Measurements from ENCODE around the gene KCNJ12.

Gene KCNJ12

DNA sequence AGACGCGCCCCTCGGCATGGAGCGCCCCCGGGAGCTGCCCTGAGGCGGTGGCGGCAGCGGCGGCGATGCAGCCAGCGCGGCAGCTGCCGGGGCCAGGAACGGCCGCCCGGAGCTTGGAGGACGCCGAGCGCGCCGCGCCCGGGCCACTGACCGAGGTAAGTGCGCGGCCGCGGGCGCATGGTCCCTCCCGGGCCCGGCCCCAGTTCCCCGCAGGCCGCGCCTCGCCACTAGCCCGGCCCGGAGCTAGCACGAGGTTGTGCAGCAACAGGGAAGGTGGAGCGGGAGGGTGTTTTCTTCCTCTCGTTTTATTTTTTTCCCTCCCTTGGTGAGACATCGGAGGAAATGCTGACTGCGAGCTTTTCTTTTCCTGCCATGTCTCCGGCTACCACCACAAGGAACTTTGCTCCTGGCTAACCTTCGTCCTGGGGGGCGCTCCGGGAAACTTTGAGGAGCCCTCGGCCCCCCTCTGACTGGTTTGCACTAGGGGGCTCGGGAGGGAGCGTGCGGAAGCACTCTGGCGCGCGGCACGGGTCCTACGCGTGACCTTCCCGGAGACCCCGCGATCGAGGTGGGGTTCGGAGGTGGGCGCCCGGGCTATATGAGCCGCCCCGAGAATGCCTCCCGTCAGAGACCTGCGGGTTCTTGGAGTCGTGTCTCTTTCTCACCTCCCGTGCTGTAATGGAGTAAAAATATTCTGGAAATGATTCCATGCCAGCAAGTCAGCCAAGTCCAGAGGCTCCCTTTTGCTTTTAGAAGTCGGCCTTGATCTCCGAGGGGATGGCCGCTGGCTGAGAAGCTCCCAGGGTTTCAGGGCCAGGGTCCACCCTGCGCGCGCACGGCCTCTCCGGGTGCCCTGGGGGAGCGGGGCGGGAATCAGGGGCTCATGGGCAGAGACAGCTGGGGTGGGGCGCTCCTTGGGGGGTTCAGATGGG, 868 bp downstream of the KCNJ12 start:
- no peak for ATAC-seq (replicated peaks)
- Mint-ChIP-seq H3K27ac (no peak overlapping the region), H3K4me1 (ENCODE audit: low read depth in 2 of 2) (peaks cover 4 to 9% of the 10 kb centered on the region in 2 donors), H3K36me3 (ENCODE audit: insufficient read depth) (no peaks in the 10 kb centered on the region), H3K27me3 (peaks cover 19 to 73% of the 10 kb centered on the region in 2 donors), H3K9me3 (no peaks in the 10 kb centered on the region), H3K4me3 (peak overlapping the region; percentile 29 to 64)
- DNase-seq: no peak

DNA sequence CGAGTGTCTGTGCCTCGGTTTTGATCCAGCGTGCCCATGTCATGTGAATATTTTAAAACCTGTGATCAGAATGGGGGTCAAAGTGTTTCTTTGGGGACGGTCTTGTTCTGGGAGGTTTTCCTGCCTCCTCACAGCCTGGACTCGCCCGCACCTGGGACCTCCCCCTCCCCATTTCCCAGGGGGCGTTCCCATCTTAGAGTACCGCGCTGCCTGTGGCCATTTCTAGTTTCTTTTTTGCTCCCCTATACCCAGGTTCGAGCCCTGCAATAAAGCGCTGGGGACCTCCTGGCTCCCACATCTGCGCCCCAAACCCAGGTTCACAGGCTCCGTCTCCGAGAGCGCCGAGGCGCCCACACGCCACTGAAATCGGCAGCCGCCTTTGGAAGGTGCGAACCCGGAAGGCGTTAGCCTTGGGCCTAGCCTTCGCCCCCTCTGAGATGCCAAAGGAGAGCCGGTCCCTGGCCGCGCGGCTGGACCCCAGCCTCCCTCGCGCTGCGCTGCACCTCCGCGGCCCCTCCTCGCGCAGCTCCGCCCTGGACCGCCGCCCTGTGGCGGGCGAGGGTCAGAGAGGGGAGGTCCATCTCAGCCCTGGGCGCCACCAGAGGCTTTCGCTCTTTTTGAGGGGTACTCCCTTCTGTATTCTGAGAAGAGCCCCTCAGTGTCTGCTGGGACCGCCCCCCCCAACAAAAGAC, 1.7 kb downstream of the KCNJ12 start:
- ATAC-seq (replicated peaks) (no peak), DNase-seq (no peak)
- Mint-ChIP-seq H3K4me1 (ENCODE audit: low read depth in 2 of 2) (peaks cover 4 to 9% of the 10 kb centered on the region in 2 donors), H3K27me3 (peaks cover 19 to 65% of the 10 kb centered on the region in 2 donors), H3K4me3 (peak overlapping the region; percentile 29 to 64), H3K27ac (no peak overlapping the region), H3K36me3 (ENCODE audit: insufficient read depth) (no peaks in the 10 kb centered on the region), H3K9me3 (no peaks in the 10 kb centered on the region)

DNA sequence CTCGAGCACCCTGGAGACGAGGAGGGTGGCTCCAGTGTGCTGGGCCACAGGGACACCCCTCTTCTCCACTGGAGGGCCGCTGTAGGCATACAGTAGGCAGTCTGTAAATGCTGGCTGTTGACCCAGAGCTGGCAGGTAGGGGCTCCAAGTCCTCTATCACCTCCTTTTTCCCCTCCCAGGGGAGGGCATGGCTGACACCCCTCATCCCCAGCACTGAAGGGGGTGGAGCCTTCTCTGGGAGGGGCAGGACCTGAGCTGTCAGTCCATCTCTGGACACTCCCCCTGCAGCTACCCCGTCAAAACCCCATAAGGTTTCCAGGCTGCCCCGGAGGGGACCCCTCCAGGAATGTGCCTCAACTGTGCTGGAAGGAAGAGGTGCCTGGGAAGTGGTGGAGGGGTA, 2.4 kb downstream of the KCNJ12 start:
- Mint-ChIP-seq H3K4me3 (peak overlapping the region in 1 of 2 donors; percentile 64), H3K27me3 (peaks cover 19 to 58% of the 10 kb centered on the region in 2 donors), H3K27ac (no peak overlapping the region), H3K36me3 (ENCODE audit: insufficient read depth) (no peaks in the 10 kb centered on the region), H3K9me3 (no peaks in the 10 kb centered on the region), H3K4me1 (ENCODE audit: low read depth in 2 of 2) (peaks cover 4 to 9% of the 10 kb centered on the region in 2 donors)
- no peak for DNase-seq
- no peak for ATAC-seq (replicated peaks)

DNA sequence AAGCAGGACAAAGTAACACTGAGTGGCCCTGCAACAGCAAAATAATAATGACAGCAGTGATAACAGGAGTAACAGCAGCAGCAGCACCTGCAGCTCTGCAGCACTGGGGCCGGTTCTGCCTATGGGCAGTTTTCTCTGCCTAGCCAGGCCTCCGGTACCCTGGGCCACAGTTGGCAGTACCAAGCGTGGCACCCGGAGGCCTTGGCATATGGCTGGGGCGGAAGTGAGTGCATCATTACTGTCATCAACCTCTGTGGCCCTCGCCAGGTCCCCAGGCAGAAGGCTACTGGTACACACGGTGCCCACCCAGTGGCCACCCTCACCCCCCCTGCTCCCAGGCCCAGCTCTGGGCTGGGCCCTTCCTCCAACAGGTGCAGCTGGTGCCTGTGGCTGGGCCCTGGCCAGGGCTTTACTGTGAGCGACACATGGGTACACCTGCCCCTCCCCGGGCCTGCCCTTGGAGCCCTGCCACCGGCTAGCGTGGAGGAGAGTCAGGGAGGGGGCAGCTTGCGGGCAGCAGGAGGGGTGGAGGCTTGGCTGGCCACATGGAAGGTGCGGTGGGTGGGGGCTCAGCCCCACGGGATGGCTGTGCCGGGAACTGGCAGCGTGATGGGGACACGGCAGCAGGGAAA, 3.0 kb downstream of the KCNJ12 start:
- Mint-ChIP-seq H3K4me1 (ENCODE audit: low read depth in 2 of 2) (peaks cover 4 to 9% of the 10 kb centered on the region in 2 donors), H3K36me3 (ENCODE audit: insufficient read depth) (no peaks in the 10 kb centered on the region), H3K27ac (no peak overlapping the region), H3K27me3 (peaks cover 19 to 51% of the 10 kb centered on the region in 2 donors), H3K9me3 (no peaks in the 10 kb centered on the region), H3K4me3 (no peak overlapping the region)
- ATAC-seq (replicated peaks): no peak
- DNase-seq: no peak

DNA sequence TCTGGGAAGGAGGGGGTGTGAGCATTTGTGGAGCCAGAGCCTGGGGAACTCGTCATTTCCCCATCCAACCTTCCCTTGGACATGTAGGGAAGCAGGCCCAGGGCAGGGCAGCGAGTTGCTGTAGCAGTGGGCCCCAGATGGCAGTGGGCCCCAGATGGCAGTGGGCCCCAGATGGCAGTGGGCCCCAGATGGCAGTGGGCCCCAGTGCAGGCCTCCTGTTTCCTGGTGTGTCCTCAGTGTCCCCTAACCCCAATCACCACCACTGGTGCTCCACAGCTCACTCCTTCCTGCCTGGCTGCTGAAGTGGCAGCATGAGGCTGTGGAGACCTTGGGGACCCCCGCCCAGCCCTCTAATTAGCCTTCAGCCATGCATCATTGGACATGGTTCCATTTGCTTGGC, 4.5 kb downstream of the KCNJ12 start:
- H3K27me3 Mint-ChIP-seq: peaks cover 10 to 45% of the 10 kb centered on the region in 2 donors
- H3K9me3 Mint-ChIP-seq: no peaks in the 10 kb centered on the region

DNA sequence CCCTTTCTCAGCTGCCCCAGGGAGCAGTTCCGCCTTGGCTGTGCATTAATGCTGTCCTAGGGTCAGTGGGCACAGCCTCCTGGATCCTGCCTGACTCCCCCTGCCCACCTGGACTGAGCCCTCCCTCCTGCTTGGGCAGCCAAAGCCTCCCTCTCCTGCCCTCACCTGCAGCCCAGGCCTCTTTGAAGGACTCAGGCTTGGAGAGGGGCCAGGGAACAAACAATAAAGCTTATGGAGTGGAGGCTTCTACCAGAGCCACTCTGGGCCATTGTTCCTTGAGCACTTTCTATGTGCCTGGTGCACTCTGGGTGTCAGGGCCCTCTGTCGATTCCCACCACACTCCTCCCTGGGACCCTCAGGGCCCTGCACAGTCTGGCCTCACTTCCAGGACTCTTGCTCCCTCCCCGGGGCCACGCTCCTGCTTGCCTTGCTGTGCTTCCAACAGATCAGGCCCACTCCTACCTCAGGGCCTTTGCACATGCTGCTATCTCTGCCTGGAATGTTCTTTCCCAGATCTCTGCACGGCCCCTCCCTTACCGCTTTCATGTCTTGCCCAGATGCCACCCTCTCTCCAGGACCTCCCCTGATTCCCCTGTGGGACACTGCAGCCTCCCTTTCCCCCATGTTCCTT, 5.0 kb downstream of the KCNJ12 start:
- H3K4me1 Mint-ChIP-seq (ENCODE audit: low read depth in 2 of 2): peaks cover 0 to 7% of the 10 kb centered on the region in 2 donors
- no peak for DNase-seq
- ATAC-seq (replicated peaks): no peak
- H3K36me3 Mint-ChIP-seq (ENCODE audit: insufficient read depth): no peaks in the 10 kb centered on the region
- H3K9me3 Mint-ChIP-seq: no peaks in the 10 kb centered on the region
- no peak overlapping the region for H3K27ac Mint-ChIP-seq
- peaks cover 6 to 42% of the 10 kb centered on the region in 2 donors for H3K27me3 Mint-ChIP-seq
- no peak overlapping the region for H3K4me3 Mint-ChIP-seq

More for the DNA sequence above, 4.5 kb downstream of the KCNJ12 start:
- Mint-ChIP-seq H3K4me1 (ENCODE audit: low read depth in 2 of 2) (peaks cover 4 to 7% of the 10 kb centered on the region in 2 donors), H3K36me3 (ENCODE audit: insufficient read depth) (no peaks in the 10 kb centered on the region), H3K4me3 (no peak overlapping the region), H3K27ac (no peak overlapping the region)
- ATAC-seq (replicated peaks) (no peak), DNase-seq (no peak)

DNA sequence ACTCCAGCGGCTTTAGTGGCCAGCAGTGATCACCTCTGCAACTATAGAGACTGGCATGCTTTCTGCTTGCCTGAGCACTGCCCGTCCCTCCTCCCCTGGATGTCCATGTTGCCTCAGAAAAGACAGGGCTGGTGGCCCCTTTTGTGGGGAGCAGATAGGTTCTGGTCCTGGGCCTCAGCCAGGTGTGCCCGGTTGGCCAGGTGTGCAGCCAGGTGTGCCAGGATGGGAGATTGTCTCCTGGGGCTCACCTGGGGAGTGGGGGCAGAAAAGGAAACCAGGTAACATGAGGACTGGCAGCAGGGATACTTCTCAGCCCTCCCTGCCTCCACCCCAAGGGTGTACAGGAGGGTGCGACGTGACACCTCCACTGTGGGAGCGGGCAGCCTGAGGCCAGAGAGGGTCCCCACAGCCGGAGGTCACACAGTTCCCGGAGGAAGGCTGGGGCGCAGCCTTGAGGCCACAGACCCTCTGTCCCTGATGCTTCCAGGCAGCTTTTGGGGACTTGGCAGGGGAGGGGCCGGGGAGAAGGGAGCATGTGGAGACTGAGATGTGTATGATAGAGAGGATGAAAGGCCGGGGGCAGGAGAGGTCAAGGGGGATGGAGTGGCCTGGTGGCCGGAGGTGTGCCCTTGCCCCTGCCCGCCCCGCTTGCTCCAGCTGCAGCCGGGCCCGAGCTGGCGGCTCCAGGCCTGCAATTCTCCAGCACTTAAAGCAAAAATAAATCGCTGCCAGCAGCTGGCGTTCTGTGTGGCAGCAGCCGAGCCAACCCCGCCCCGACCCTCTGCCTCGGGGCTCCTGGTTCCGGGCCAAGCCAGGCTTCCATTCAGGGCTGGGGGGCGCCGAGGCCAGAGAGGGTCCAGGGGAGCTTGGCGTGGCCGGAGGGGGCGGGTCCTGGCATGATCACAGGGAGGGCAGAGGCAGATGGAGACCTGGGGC, 6.7 kb downstream of the KCNJ12 start:
- no peak overlapping the region for H3K27ac Mint-ChIP-seq
- peaks cover 0 to 32% of the 10 kb centered on the region in 2 donors for H3K27me3 Mint-ChIP-seq
- H3K9me3 Mint-ChIP-seq: no peaks in the 10 kb centered on the region
- peaks cover 0 to under 1% of the 10 kb centered on the region in 2 donors for H3K4me1 Mint-ChIP-seq (ENCODE audit: low read depth in 2 of 2)
- no peak overlapping the region for H3K4me3 Mint-ChIP-seq
- ATAC-seq (replicated peaks) (no peak), DNase-seq (no peak)
- no peaks in the 10 kb centered on the region for H3K36me3 Mint-ChIP-seq (ENCODE audit: insufficient read depth)

DNA sequence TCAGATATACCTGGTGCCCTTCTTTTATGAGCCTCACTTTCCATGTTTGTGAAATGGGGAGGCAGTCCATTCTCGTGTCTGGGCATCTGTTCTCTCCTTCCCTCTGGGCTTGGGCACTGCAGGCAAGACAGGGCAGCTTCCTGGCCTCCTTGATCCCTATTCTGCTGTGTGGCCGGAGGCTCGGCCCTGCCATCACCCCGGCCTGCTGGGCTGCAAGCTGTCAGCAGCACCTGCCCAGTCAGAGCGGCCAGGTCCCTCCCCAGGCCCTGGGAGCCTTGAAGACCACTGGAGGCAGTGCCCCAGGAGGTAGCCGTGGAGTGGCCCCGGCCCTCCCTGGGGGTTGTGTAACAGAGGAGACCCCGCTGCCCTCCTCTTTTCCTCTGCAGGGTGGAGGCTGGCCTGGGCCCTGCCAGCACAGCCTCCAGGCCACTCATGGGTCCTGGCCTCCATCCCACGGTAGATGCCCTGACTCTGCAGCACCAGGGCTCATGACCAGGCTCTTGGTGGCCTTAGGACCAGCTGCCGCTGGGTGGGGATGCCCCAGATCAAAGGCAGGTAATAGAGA, 9.2 kb downstream of the KCNJ12 start:
- H3K4me1 Mint-ChIP-seq (ENCODE audit: low read depth in 2 of 2): no peaks in the 10 kb centered on the region
- no peak overlapping the region for H3K27ac Mint-ChIP-seq
- no peaks in the 10 kb centered on the region for H3K9me3 Mint-ChIP-seq
- H3K27me3 Mint-ChIP-seq: peaks cover 0 to 32% of the 10 kb centered on the region in 2 donors
- DNase-seq: no peak
- H3K36me3 Mint-ChIP-seq (ENCODE audit: insufficient read depth): no peaks in the 10 kb centered on the region
- no peak for ATAC-seq (replicated peaks)
- H3K4me3 Mint-ChIP-seq: no peak overlapping the region

DNA sequence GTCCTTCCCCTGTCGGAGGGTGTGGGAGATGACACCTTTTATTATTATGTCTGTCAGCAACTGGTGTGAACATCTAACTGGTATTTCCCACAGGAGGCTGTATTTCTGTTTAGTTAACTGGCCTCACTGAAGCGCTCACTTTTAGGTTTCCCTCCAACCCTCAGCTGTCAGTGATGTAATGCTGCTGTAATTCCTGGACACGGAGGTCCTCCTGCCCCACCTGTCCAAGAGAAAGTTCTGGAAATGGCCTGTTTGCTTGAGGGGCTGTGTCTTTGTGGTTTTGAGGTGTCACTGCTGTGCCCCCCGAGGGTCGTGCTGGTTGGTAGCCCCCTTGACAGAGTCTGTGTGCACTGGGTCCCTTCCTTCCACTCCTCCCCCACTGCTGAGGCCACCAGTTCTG, 11.5 kb downstream of the KCNJ12 start:
- H3K27ac Mint-ChIP-seq: no peak overlapping the region
- no peak overlapping the region for H3K4me3 Mint-ChIP-seq
- H3K36me3 Mint-ChIP-seq (ENCODE audit: insufficient read depth): no peaks in the 10 kb centered on the region
- peaks cover 16 to 52% of the 10 kb centered on the region in 2 donors for H3K27me3 Mint-ChIP-seq
- H3K4me1 Mint-ChIP-seq (ENCODE audit: low read depth in 2 of 2): no peaks in the 10 kb centered on the region
- no peaks in the 10 kb centered on the region for H3K9me3 Mint-ChIP-seq
- DNase-seq (no peak), ATAC-seq (replicated peaks) (no peak)

DNA sequence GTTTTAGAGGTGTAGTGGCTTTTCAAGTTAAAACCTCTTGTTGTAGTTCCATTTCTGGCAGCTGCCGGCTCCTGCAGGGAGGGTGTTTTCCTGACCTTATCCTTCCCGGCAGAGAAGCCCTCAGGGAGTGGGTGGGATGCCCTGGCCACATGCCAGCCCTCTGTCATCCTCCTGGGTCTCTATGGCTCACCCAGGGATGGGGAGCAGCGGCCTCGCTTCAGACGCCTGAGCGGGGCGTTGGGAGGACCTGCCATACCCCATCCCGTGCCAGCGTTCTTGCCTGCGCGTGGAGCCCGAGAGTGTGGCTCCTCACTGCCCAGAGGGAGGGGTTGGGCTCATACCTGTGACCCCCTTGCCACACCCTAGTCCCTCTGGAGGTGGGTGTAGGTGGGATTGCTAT, 11.9 kb downstream of the KCNJ12 start:
- Mint-ChIP-seq H3K27me3 (peaks cover 16 to 56% of the 10 kb centered on the region in 2 donors), H3K36me3 (ENCODE audit: insufficient read depth) (no peaks in the 10 kb centered on the region), H3K4me3 (no peak overlapping the region), H3K9me3 (no peaks in the 10 kb centered on the region), H3K27ac (no peak overlapping the region), H3K4me1 (ENCODE audit: low read depth in 2 of 2) (no peaks in the 10 kb centered on the region)
- DNase-seq (no peak), ATAC-seq (replicated peaks) (no peak)

DNA sequence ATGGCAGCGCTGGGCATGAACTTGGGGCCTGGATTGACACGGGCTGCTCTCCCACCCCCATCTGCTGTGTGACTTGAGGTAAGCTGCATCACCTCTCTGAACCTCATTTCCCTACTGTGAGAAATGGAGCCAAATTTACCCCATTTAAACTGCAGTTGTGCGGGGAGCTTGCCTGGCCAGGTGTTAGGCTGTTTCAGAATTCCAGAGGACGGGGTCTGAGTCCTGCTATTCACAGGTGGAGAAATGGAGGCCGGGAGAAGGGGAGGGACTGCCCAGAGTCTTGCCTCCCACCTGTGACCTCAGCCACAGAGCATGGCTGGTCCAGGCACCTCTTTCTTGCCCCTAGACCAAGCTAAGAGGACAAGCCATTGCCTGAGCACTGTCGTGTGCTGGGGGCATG, 12.8 kb downstream of the KCNJ12 start:
- no peak for ATAC-seq (replicated peaks)
- Mint-ChIP-seq H3K9me3 (no peaks in the 10 kb centered on the region), H3K4me1 (ENCODE audit: low read depth in 2 of 2) (no peaks in the 10 kb centered on the region), H3K27ac (no peak overlapping the region), H3K4me3 (no peak overlapping the region), H3K36me3 (ENCODE audit: insufficient read depth) (no peaks in the 10 kb centered on the region), H3K27me3 (peaks cover 16 to 56% of the 10 kb centered on the region in 2 donors)
- DNase-seq: no peak

DNA sequence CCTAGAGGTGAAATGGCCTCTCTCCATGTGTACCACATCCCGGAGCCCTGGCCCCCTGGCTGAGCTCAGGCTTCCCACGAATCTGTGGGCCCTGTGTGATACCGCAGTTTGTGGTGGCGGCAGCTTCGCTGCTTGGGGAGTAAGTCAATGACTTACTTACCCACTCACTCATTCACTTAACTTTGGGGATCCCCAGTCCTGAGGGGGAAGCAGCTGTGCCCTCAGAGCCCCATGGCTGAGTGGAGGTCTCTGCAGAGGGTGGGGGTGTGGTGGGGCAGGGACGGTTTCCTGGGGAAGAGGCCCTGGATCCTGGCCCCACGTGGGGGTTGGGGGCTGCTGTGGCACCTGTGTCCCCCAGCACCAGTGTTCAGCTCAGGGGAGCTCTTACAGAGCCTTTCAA, 13.2 kb downstream of the KCNJ12 start:
- H3K4me3 Mint-ChIP-seq: no peak overlapping the region
- H3K27ac Mint-ChIP-seq: no peak overlapping the region
- no peaks in the 10 kb centered on the region for H3K9me3 Mint-ChIP-seq
- ATAC-seq (replicated peaks) (no peak), DNase-seq (no peak)
- H3K36me3 Mint-ChIP-seq (ENCODE audit: insufficient read depth): no peaks in the 10 kb centered on the region
- peaks cover 16 to 56% of the 10 kb centered on the region in 2 donors for H3K27me3 Mint-ChIP-seq
- no peaks in the 10 kb centered on the region for H3K4me1 Mint-ChIP-seq (ENCODE audit: low read depth in 2 of 2)

Measured in effector memory CD8-positive, alpha-beta T cell (primary cell).